GM19035 (cell line): ENCODE data around the gene MED20.

Source experiments
- ATAC-seq: cut with Tn5 transposase; IDR thresholded peaks from one replicate; pipeline ENCODE4 v1.9.1; 2021; ENCODE audit not compliant: unreplicated experiment

MED20 gene

DNA sequence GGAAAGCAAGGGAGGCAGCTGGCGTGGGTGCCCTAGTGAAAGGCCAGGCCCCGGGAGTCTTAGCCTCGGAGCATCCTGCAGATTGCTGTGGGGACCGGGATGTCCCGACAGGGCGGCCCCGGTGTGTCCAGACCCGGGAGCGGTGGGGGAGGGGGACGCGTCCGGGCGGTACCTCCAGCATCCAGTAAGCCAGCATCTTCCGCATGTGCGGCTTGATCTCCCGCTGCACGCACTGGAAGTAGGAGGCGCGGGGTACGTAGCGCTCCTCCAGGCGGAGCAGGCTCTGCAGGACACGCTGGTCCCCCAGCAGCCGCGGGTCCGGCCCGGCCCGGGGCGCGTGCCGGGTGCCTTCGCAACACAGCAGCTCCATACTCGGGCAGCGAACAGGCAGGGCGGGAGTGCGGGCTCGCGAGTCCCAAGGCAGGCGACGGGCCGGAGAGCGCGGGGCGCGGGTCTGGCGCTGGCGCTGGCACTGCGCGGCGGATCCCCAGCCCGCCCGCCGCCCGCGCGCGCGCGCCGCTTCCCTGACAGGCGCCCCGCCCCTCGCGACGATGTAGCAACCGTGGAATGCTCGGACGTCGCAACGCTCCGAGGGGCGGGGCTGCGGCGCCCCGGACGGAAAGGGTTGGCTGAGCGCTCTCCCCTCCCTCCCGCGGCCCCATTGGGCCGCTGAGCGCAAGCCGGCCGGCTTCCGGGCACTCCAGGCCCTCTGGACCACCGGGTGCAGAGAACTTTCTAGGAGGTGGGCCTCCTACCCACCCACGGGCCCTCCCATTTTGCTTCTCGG lies 20.5 kb upstream of the MED20 start, which contains the start of gene CCND3:
CCND3 (minus strand) TSS at position 529 of the 787 bp plus-strand sequence; CDS start at position 370, 159 bp downstream.
- peak; percentile 87 for ATAC-seq

DNA sequence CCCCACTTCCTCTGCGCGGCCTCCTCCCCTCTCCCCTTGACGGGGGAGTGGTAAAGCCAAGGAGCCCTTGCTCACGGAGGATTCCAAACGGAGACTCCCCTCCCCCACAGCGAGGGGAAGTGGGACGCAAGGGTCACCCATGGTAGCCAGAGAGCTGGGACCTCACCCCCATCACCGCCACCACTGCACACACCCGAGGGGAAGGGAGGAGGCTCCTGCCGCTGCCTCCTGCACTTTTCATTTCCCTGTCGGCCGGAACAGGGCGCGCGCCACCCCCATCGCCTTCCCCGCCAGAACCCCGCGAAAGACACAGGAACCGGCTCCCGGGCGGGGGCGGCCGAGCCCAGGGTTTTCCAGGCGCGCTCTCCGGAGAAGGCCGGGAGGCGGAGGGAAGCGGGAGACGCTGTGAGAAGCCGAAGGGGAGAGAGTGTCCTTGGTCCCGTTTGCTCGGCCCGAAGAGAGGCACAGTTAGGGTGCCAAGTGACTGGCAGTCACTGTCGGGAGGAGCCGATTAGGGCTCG lies 19.9 kb upstream of the MED20 start:
- ATAC-seq: peak; percentile 8

- ATAC-seq: no peak
Observed at GRCh38 chr6:41939848-41940758, 19.2 kb upstream of the MED20 start.

DNA sequence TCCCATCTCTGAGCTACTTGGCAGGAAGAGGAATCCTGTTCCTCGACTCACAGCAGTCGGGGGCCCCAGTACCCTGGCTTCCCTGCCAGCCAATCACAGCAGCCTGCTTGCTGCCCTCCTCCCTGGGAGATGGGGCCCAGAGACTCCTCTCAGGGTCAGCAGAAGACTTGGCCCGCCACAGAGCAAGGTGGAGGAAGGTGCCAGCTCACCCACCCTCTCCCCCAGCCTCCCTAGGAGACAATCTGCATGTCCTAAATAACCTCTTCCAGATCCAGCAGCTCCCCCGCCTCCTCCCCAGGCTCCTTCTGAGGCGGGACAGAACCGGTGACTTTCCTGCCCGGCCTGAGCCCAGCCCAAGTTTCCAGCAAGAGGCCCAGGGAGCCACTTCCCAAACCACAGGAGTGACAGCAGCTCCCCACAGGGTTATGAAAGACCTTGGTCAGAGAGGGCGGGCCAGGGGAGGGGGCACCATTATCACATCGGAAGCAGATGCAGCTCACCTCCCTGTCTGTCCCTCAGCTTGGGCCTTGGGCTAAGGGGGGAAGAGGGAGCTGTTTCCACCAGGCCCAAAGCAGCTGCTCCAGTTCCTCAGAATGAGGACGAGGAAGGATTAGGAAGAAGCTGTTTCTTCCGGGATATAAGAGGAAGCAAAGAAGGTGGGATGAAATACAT lies 18.4 kb upstream of the MED20 start:
- no peak for ATAC-seq

DNA sequence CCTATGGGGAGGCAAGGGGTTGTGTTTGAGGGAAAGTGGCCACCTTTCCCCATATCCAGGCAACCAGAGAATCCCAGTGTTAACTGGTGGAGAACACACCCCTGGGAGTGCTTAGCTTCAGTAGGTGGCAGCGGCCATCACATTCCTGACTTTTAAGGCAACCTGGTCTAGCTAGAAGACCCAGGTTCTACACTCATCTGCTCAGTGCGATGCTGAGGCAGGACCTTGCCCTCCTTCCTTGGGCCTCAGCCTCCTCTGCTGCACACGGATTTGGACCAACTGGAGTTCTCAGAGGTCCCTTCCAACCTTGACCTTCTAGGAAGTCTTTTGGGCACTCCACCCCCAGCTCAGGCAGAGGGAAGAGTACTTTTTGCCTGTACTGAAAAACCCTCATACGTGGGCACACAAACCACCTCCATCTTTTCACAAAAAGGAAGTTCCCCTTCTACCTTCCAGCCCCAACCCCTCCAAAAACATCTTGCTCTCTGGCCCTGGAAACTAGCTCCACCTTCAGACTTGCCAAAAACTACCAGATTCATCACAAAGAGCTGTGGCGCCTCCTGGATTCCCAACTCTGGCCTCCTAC lies 17.7 kb upstream of the MED20 start:
- no peak for ATAC-seq

DNA sequence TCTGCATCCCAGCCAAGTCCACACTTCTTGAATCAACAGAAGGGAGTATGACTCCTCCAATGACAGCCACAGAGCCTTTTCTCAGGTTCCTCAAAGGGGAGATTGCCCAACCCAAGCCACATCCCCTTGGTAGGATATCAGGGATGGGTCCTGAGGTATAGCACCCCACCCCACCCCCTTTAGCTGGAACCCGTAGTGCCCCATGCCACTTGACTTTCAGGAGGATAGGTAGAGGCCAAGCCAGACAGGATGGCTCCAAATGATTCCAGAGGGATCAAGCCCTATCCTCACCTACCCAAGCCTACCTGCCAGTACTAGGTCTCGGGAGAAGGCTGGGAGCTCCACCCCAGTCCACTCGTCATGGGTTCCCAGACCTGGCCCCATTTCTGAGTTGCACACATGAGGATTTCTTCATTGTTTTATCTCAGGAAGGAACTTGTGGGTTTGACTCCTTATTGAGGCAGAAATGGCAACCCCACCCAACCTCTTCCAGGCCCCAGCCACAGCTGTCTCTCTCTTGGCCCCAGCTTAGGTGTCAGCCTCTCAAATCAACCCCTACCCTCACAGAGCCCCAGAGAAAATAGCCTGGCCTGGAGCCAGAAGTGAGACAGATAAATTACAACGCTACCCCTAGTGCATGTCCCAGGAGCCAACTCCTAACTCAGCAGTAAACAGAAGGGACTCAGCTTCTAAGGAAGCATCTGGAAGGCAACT lies 17.1 kb upstream of the MED20 start:
- ATAC-seq: no peak

DNA sequence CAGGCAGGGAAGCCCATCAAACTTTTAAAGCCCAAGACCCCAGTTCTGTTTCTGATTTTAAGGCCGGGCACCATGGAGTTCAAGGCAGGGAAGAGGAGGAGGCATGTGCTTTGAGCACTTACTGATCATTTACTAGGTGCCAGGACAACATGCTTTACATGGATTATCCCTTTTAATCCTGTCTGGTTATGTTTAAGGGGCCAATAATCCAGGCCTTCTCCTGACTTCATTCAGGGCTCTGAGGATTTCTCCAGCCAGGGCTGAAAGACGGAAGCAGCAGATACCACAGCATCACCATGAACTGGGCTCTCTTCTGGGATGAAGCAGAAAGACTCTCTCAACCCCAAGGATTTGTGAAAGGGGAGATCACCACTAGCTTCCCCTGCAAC lies 16.5 kb upstream of the MED20 start:
- no peak for ATAC-seq

DNA sequence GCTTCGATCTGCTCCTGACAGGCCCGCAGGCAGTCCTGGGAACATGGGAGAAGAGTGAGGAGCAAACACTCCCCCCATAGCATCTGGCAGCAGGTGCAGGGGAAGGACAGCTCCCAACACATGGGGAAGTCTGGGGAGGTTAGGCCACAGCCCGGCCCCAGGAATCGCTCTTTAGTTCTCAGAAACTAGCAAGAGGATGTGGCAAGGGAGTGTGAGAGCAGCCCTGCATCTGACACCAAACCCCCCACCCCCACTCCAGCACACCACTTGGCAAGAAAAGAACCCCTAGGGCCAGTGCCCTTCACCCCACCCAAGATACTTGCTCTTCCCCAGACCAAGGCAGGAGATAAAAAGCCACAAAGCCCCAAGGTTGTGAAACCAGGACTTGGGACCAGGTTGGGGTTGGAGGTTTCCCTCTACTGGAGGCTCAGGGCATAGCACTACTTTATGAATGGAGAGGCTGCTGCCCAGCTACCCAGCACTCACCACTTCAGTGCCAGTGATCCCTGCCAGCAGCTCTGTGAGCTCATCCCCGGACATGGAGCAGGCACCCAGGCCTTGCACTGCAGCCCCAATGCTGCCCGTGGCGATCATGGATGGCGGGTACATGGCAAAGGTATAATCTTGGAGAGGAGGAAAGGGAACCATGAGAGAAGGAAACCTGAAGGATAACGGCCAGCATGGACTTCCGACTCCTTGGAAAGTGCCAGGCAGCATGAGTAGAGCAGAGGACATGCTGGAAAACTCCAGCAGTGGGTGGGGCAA lies 15.3 kb upstream of the MED20 start:
- no peak for ATAC-seq

- no peak for ATAC-seq
Observed at GRCh38 chr6:41935685-41936072, 14.7 kb upstream of the MED20 start.

DNA sequence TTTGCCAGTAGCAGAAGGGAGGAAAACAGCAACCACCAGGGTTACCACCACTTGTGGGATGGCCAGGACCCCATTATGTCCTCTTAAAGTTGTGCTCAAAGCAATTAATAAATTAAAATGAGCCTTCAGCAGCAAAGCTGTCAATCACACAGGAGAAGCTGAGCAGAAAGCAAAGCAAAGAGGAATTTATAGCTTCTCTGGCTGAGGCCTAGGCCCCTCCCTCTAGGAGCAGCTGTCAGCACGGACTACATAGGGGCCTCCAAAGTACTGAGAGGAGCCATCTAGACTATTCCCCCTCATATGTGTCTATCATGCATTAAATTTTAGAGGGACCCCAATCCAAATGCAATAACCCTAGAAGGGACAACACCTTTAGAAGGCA lies 14.2 kb upstream of the MED20 start:
- ATAC-seq: no peak

- no peak for ATAC-seq
Observed at GRCh38 chr6:41934278-41935192, 13.6 kb upstream of the MED20 start.

DNA sequence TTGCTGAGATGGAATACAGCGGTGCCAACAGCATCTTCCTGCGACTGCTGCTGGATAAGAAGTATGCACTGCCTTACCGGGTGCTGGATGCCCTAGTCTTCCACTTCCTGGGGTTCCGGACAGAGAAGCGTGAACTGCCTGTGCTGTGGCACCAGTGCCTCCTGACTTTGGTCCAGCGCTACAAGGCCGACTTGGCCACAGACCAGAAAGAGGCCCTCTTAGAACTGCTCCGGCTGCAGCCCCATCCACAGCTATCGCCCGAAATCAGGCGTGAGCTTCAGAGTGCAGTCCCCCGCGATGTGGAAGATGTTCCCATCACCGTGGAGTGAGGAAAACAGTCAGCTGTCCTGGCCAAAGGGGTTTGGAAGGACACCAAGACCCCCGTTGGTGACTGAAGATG lies 11.4 kb upstream of the MED20 start:
- ATAC-seq: no peak

- no peak for ATAC-seq
Observed at GRCh38 chr6:41931792-41932191, 10.9 kb upstream of the MED20 start.

- no peak for ATAC-seq
Observed at GRCh38 chr6:41929924-41930323, 9.0 kb upstream of the MED20 start.

GRCh38 chr6:41927253-41927652 lies 6.3 kb upstream of the MED20 start:
- no peak for ATAC-seq

- ATAC-seq: no peak
Observed at GRCh38 chr6:41922154-41922553, 1.2 kb upstream of the MED20 start.

DNA sequence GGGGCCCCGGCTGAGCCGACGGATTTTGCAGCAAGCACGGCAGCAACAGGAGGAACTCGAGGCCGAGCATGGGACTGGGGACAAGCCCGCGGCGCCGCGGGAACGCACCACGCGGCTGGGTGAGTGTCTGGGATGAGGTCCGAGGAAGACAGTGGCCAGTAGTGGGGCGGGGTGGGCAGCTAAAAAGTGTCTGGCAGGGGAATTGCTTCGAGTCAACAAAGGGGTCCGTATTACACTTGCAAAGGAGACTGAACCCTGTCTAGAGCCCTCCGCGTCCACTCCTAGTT lies 716 bp upstream of the MED20 start:
- ATAC-seq: no peak

DNA sequence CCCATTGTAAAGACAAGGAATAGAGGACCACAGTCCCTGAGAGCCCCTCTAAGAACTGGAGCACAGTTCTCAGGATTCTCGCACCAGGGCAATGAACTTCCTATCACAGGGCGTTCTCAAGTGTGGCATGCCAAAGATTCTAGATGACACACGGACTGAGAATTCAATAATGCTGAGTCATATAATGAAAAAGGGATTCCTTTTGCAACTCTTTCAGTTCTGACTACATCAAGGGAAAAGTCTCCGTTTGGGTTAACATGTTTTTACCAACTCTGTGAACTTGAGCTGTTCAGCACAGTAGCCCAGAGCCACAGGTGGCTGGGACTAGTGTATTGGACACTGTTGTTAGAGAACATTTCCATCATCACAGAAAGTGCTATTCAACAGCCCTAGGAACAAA lies 3.4 kb downstream of the MED20 start:
- no peak for ATAC-seq
